ENCODE results near the gene RTL5.
A peak's percentile ranks its signal among the peaks of the same experiment; 100 is the strongest.

RTL5 gene

DNA sequence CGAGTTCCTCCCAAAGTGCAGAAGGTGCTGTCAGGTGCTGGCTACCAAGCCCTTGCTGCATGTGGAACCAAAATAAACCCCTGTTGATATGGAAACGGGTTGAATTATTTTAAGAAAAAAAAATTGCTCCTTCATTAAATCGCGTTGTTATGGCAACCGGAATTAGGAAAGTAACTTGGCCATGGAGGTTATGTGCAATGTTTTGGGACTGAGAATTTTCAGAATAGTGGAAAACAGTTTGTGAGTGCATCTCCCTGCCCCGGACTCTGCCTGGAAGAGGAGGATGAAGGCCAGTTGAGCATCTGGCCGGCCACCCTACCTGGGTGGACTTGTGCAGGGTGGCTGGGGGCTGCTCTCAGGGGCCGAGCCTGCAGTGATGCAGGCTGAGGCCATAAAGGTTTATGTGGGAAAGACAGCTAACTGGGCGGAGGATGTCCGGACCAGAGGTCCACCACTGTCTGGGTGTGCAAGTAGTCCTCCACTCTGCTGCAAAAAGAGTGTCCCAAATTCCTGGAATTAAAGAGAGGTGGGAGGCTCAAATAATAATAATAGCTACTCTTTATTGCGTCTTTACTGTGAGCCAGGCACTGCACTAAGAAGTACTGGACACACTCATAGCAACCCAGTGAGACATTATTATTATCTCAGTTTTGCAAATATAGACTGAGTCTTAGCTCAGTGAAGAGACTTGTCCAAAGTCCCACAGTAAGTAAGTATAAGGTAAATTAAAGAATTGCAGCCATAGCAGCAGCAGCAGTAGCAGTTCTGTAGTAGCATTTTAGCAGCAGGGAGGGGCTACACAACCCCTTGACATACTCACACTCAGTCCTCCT lies 20.6 kb downstream of the RTL5 start:
- DNase-seq (ENCODE audit: low read depth) = no peak
- H3K4me3 ChIP-seq (ENCODE audit: low read depth, low read length) = no peak overlapping the region
- TF ChIP-seq, protein P1, sequence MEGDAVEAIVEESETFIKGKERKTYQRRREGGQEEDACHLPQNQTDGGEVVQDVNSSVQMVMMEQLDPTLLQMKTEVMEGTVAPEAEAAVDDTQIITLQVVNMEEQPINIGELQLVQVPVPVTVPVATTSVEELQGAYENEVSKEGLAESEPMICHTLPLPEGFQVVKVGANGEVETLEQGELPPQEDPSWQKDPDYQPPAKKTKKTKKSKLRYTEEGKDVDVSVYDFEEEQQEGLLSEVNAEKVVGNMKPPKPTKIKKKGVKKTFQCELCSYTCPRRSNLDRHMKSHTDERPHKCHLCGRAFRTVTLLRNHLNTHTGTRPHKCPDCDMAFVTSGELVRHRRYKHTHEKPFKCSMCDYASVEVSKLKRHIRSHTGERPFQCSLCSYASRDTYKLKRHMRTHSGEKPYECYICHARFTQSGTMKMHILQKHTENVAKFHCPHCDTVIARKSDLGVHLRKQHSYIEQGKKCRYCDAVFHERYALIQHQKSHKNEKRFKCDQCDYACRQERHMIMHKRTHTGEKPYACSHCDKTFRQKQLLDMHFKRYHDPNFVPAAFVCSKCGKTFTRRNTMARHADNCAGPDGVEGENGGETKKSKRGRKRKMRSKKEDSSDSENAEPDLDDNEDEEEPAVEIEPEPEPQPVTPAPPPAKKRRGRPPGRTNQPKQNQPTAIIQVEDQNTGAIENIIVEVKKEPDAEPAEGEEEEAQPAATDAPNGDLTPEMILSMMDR (IDR thresholded peaks at IDR 0.05; ENCODE audit: insufficient read depth, low read depth, low read length, missing control alignments) = no peak

DNA sequence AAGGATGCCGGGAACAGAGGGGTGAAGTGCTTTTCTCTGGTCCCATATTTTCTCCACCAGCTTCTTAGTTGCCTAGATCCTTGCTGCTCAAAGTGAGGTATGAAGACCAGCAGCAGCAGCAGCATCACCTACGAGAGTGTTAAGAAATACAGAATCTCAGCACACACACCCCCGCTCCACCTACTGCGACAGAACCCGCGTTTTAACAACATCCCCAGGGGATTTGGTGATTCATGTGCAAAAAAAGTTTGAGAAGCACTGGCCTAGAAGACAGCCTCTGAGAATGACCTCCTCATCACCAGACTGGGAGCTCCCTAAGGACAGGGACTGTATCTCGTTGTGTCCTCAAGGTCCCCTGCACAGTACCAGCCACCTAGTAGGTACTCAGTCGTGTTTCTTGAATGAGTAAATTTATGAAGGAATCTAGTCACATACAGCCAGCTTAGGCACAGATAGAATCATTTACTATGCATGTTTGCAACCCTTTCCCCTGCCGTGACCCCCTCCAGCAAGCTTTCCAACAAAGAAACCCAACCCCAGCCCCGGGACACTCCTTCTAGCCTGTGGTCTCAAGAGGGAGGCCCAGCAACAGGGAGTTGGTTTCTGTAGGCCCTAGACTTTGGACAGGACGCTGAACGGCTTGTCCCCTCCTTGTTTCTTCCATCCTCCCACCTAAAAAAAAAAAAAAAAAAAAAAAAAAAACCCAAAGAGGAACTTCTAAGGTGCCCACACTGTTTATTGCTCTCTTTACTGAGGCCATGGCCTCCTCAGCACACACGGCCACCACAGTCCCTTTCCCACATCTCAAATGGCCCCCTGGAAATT lies 21.5 kb downstream of the RTL5 start:
- TF ChIP-seq, protein P1 (IDR thresholded peaks at IDR 0.05; ENCODE audit: insufficient read depth, low read depth, low read length, missing control alignments) = no peak
- no peak for DNase-seq (ENCODE audit: low read depth)
- H3K4me3 ChIP-seq (ENCODE audit: low read depth, low read length) = no peak overlapping the region

DNA sequence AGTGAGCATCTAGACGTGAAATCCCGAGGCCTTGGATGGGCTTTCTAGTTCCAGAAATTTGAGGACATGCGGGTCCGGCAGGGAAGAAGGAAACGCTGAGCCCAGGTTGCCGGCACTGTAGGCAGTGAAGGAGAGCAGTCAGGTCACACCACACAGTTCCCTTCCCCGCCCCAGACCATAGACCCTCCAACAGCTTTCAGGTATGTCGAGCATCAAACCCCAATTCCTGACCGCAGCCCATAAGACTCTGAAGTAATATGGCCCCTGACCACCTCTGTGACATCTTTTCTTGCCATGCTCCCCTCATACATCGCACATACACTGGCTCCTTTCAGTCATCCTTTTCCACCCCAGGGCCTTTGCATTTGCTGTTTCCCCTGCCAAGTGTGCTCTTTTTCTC lies 23.0 kb downstream of the RTL5 start:
- no peak for DNase-seq (ENCODE audit: low read depth)
- no peak overlapping the region for H3K4me3 ChIP-seq (ENCODE audit: low read depth, low read length)
- TF ChIP-seq, protein P1 (IDR thresholded peaks at IDR 0.05; ENCODE audit: insufficient read depth, low read depth, low read length, missing control alignments) = no peak

DNA sequence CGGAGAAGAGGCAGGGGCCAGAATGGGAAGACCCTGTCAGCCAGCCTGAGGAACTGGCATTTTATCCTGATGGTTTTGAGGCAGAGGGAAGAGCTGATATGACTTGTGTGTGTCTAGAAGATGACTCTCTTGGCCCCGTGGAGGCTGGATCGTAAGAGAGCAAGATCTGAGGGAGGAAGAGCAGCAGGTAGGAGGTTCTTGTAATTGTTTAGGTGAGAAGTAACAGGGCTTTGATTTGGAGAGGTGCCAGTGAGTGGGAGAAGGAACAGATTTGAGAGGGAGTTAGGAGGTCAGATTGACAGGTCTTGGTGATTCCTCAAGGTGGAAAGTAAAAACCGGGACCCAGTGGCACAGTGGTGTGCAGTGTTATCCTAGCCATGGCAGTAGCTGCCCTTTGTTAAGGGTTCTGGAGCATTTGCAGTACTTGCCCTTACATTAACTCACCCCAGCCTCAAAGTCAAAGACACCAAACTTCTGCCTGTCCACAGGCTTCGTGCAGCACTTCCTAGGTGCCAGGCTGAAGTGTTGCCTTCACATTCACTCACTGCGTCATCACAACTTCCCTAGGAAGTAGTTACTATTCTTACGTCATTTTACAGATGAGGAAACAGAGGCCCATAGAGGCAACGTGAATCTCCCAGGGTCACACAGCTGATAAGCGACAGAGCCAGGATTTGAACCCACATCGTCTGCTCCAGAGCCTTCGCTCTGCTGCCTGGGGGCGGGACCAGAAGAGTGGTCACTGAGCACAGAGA lies 23.7 kb downstream of the RTL5 start:
- TF ChIP-seq, protein P1 (IDR thresholded peaks at IDR 0.05; ENCODE audit: insufficient read depth, low read depth, low read length, missing control alignments) = no peak
- no peak for DNase-seq (ENCODE audit: low read depth)
- no peak overlapping the region for H3K4me3 ChIP-seq (ENCODE audit: low read depth, low read length)

DNA sequence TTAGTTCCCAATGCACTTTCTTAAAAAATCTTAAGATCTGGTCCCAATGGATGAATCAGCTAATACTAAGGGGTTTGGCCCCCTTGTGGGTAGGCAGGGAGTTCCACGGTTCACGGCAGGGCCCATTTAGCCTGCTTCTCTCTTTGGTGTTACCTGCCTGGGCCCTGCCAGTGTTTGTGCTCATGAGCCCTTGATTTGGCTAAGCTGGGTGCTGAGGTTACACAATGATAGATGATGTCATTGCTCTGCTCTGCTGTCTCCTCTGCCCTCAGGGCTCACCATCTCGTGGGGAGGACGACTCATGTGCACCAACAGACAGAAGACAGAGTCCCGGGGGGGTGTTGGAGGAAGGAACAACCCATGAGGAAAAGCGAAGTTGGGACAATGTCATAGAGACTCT lies 24.4 kb downstream of the RTL5 start:
- no peak for DNase-seq (ENCODE audit: low read depth)
- TF ChIP-seq, protein P1 (IDR thresholded peaks at IDR 0.05; ENCODE audit: insufficient read depth, low read depth, low read length, missing control alignments) = no peak
- no peak overlapping the region for H3K4me3 ChIP-seq (ENCODE audit: low read depth, low read length)

DNA sequence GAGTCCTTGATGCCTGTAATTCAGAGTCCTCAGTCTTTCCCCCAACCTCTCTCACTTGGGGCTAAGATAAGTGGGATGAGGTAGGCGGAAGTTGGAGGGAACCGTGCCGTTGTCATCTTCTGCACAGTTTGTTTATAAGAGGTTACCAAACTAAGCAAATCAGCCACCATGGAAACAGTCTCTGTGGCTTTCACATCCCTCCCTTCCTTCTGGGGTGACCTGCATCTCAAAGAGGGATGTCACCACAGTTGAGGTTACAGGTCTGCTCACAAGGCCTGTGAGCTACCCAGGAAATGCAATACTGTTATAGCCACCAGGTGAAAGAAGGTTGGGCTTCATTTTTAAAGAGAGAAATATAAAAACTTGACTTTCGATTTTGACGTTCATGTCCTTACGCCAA lies 26.3 kb downstream of the RTL5 start:
- peak; percentile 79 for DNase-seq (ENCODE audit: low read depth)
- H3K4me3 ChIP-seq (ENCODE audit: low read depth, low read length) = no peak overlapping the region
- TF ChIP-seq, protein P1 (IDR thresholded peaks at IDR 0.05; ENCODE audit: insufficient read depth, low read depth, low read length, missing control alignments) = no peak

Data from GM12865 (cell line).